ENCODE data around the gene HIGD1A.

HIGD1A gene

DNA sequence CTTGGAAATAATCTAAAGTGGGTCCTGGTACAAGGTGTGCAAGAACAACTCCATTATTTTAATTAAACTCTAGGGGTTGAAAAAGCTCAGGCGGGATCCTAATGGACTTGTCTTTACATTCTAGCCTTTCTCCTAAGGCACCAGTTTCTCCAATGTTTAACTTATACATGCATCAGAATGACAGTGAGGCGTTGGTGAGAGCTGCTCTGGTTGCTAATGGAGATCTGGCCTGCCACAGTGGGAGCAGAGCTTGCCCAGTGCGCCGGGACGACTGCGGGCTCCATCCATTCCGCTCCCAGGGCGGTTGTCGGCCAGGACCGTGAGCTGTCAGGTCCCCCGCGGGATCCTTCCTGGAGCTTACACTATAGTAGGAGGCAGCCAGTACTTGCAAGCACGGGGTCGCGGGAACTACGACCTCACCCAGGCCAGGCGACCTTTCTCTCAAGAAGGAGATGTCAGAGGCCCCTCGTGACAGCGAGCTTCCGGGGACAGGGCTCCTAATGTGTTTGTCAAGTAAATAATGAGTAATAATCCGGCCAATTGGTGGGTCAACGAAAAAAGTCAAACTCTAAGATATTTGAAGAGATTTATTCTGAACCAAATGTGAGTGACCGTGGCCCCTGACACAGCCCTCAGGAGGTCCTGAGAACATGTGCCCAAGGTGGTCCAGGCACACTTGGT is 991 bp upstream of the HIGD1A start:
- DNase-seq (ENCODE audit: low read depth), result no peak
- peak overlapping the region; percentile 90 for H3K4me3 ChIP-seq (ENCODE audit: low read length)
- TF ChIP-seq, protein P1, sequence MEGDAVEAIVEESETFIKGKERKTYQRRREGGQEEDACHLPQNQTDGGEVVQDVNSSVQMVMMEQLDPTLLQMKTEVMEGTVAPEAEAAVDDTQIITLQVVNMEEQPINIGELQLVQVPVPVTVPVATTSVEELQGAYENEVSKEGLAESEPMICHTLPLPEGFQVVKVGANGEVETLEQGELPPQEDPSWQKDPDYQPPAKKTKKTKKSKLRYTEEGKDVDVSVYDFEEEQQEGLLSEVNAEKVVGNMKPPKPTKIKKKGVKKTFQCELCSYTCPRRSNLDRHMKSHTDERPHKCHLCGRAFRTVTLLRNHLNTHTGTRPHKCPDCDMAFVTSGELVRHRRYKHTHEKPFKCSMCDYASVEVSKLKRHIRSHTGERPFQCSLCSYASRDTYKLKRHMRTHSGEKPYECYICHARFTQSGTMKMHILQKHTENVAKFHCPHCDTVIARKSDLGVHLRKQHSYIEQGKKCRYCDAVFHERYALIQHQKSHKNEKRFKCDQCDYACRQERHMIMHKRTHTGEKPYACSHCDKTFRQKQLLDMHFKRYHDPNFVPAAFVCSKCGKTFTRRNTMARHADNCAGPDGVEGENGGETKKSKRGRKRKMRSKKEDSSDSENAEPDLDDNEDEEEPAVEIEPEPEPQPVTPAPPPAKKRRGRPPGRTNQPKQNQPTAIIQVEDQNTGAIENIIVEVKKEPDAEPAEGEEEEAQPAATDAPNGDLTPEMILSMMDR (conservative IDR thresholded peaks at IDR 0.05; ENCODE audit: low read depth, low read length), result no peak

DNA sequence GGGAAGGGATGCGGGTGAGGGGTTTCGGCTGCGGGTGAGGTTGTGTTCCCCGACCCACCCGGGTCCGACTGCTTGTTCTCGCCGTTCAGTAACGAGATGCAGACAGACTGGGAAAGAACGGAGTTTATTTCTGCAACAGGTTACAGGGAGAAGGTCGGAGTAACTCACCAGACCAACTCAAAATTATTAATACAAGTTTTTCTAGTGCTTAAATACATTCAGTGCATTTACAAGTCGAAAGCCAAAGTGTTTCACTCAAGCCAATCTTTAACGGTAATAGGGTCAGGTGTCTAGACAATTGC is 492 bp upstream of the HIGD1A start:
- TF ChIP-seq, protein P1 (conservative IDR thresholded peaks at IDR 0.05; ENCODE audit: low read depth, low read length), result no peak
- no peak for DNase-seq (ENCODE audit: low read depth)
- H3K4me3 ChIP-seq (ENCODE audit: low read length), result peak overlapping the region; percentile 90

DNA sequence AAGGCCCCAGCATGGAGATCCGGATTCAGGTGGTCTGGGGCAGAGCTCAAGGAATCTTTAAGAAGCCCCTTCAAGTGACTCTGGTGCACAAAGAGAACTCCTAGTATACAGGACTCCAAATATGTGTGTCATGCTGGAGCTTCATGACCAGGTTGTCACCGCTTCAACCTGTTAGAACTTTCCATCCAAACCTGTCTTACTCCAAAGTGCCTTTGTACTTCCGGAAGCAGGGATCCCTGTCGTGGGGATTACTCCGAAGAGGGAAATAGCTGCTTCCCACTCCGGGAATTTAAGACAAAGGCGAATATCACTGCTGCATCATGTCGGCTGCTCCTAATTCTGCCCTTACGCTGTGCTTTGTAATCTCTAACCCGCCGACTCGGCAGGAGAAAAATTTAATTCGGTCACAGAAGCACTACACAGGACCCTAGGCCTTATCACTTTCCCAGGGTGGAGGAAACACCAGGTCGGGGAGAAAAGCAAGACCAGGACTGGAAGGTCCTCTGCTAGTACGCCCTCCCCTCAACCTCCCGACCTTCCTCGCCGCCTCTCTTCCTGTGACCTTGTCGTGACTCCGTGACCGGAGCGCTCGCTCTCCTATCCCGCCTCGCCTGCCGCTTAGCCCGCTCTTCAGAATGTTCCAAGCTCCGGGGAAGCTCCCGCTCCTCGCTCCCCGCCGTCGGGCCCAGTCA is 730 bp downstream of the HIGD1A start:
- TF ChIP-seq, protein P1 (conservative IDR thresholded peaks at IDR 0.05; ENCODE audit: low read depth, low read length), result no peak
- DNase-seq (ENCODE audit: low read depth), result no peak
- peak overlapping the region; percentile 90 for H3K4me3 ChIP-seq (ENCODE audit: low read length)

DNA sequence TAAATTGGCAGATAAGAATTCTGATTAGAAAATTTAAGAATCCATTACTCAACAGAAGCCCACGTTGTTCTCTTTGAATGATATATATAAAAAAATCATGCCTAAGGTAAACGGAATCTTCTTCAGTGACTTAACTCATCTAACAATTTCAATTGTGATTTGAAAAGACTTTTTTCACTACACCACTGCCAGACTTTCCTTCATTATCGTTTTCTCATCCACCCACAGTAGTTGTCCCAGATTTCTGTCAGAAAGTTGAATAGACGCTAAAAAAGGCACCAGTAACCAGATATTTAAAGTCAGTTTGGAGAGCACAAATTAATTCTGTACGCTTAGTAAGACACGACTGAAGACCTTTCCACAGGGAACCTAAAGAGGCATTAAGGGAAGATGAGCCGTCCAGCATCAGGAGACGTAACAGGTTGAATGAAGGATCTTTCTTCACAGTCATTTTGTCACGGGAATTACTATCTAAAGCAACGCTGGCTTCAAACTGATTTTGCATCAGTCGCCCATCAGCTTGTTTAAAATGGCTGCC is 1.3 kb downstream of the HIGD1A start:
- TF ChIP-seq, protein P1 (conservative IDR thresholded peaks at IDR 0.05; ENCODE audit: low read depth, low read length), result no peak
- H3K4me3 ChIP-seq (ENCODE audit: low read length), result peak overlapping the region; percentile 90
- DNase-seq (ENCODE audit: low read depth), result no peak

DNA sequence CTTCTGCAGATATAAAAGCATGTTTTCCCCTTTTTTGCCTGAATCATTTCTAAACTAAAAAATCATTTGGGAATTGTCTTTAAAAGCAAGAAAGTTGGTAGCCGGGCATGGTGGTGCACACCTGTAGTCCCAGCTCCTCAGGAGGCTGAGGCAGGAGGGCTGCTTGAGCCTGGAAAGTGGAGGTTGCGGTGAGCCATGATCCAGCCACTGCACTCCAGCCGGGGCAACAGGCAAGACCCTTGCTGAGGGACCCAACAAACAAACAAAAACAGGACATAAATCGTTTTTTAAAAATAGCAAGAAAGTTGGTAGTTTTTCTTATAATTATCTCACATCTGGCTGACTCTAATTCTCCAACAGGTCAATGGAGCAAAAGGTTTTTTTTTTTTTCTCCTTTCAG is 2.5 kb downstream of the HIGD1A start:
- no peak for DNase-seq (ENCODE audit: low read depth)
- TF ChIP-seq, protein P1 (conservative IDR thresholded peaks at IDR 0.05; ENCODE audit: low read depth, low read length), result no peak

DNA sequence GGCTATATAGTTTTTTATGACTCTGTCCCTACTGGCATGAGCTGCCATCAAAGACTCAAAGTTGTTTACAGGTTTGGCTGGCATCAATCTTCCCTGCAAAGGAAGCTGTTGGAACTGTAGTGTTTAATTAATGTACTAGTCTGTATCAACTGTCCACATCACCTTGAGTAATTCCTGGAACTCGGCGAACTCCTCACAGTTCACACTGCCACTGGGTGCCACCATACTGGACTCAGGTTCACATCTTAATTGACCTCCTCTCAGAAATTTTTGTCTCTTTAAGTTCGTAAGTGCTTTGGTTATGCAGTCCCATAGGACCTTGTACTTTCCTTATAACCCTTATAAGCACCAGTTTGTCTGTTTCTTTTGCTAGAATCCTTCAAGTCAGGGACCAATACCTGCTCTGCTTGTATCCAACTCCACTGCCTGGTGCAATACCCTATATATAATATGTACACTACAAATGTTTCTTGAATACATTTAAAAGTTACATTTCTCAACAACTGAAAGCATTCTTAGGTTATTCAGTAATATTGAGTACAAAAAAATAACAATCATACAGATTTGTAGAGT is 3.2 kb downstream of the HIGD1A start:
- no peak for DNase-seq (ENCODE audit: low read depth)
- H3K4me3 ChIP-seq (ENCODE audit: low read length), result no peak overlapping the region
- TF ChIP-seq, protein P1 (conservative IDR thresholded peaks at IDR 0.05; ENCODE audit: low read depth, low read length), result no peak

More for the DNA sequence above, 2.5 kb downstream of the HIGD1A start:
- H3K4me3 ChIP-seq (ENCODE audit: low read length), result no peak overlapping the region
